H1 (cell line): Measurements from ENCODE around the gene CUX1. TPM values are rescaled to one million over a fixed set of nuclear protein-coding genes. Genes with fewer than 3 reads are reported as not detected.
A peak's percentile ranks its signal among the peaks of the same experiment; 100 is the strongest.

Experiments
- CTCF ChIA-PET: fragments of 300-600 bp; sonication (Branson Sonifier 250); formaldehyde crosslinking; loops from one replicate; lab custom pipeline; 2021; ENCODE audit not compliant: partially characterized antibody; lab: Charles Lee
- POLR2A ChIA-PET: fragments of 300-600 bp; sonication (Branson Sonifier 250); formaldehyde crosslinking; loops from one replicate; lab custom pipeline; 2021; ENCODE audit warnings: inconsistent platforms; ENCODE audit not compliant: partially characterized antibody; lab: Charles Lee
- DNase-seq, 2 experiments: peaks; one replicate each; pipeline versions ENCODE4 v3.0.0 to v3.0.0-alpha.2; 2010 to 2022; ENCODE audit warnings: low spot score in 2 of 2, low read depth in 1 of 2, mixed read lengths in 1 of 2
- FAIRE-seq: peaks from 2 replicates; lab custom pipeline; 2011; peaks lifted over from hg19 to GRCh38; lab: Jason Lieb, UNC
- H2AFZ ChIP-seq: 2 replicates; pipeline ENCODE4 v1.8.1; 2012; ENCODE audit warnings: low read length, inconsistent platforms
- H2AK5ac ChIP-seq: 2 replicates; pipeline ENCODE4 v1.6.1; 2013; ENCODE audit warnings: low read depth, low read length
- H2BK120ac ChIP-seq: replicated peaks from 2 replicates; pipeline ENCODE3; 2013; ENCODE audit warnings: low read depth, low read length, inconsistent platforms
- H2BK12ac ChIP-seq: 2 replicates; pipeline ENCODE4 v1.6.1; 2013; ENCODE audit warnings: low read depth, low read length
- H2BK15ac ChIP-seq: 2 replicates; pipeline ENCODE4 v1.6.1; 2013; ENCODE audit warnings: low read length
- H2BK20ac ChIP-seq: 2 replicates; pipeline ENCODE4 v1.6.1; 2013; ENCODE audit warnings: low read length
- H2BK5ac ChIP-seq: 2 replicates; pipeline ENCODE4 v1.6.1; 2013; ENCODE audit warnings: low read depth, low read length
- H3K14ac ChIP-seq: 2 replicates; pipeline ENCODE4 v1.6.1; 2013; ENCODE audit warnings: inconsistent platforms; ENCODE audit not compliant: insufficient read length
- H3K18ac ChIP-seq: 2 replicates; pipeline ENCODE4 v1.6.1; 2013; ENCODE audit warnings: low read length; ENCODE audit errors: extremely low read depth
- H3K23ac ChIP-seq: 2 replicates; pipeline ENCODE4 v1.6.1; 2013; ENCODE audit warnings: inconsistent platforms; ENCODE audit not compliant: insufficient read length
- H3K23me2 ChIP-seq: 2 replicates; pipeline ENCODE4 v1.6.1; 2013; ENCODE audit warnings: low read depth, low read length
- H3K27ac ChIP-seq: 2 replicates; pipeline ENCODE4 v1.6.1; 2011; ENCODE audit warnings: low read depth, low read length, inconsistent platforms
- H3K27me3 ChIP-seq, 4 experiments: replicated peaks in 1 of 4; 1 replicate in 1 of 4; 2 replicates in 3 of 4; pipeline versions ENCODE4 v1.6.1 to v1.8.1; 2011 to 2013; ENCODE audit warnings: low read length in 3 of 4, mild to moderate bottlenecking in 3 of 4, inconsistent platforms in 2 of 4, mixed read lengths in 2 of 4, moderate library complexity in 1 of 4; ENCODE audit not compliant: control insufficient read depth in 3 of 4, insufficient read depth in 3 of 4; ENCODE audit errors: extremely low read depth in 1 of 4
- H3K36me3 ChIP-seq, 4 experiments: 2 replicates each; pipeline versions ENCODE4 v1.6.1 to v1.8.1; 2011 to 2013; ENCODE audit warnings: mild to moderate bottlenecking in 4 of 4, low read length in 3 of 4, moderate library complexity in 2 of 4, control low read depth in 1 of 4, inconsistent platforms in 1 of 4; ENCODE audit not compliant: insufficient read depth in 4 of 4, control insufficient read depth in 2 of 4
- H3K4ac ChIP-seq: replicated peaks from 2 replicates; pipeline ENCODE3; 2013; ENCODE audit warnings: low read length, low read depth, mixed read lengths, inconsistent platforms; ENCODE audit not compliant: insufficient read length
- H3K4me1 ChIP-seq, 4 experiments: replicated peaks in 1 of 4; 1 replicate in 1 of 4; 2 replicates in 3 of 4; pipeline versions ENCODE4 v1.6.1 to v1.8.1; 2011 to 2013; ENCODE audit warnings: low read length in 3 of 4, inconsistent platforms in 2 of 4, mixed read lengths in 1 of 4; ENCODE audit not compliant: insufficient read depth in 4 of 4, control insufficient read depth in 3 of 4
- H3K4me2 ChIP-seq, 2 experiments: 2 replicates each; pipeline versions ENCODE4 v1.6.1 to v1.8.1; 2011 to 2013; ENCODE audit warnings: low read depth in 2 of 2, low read length in 2 of 2, control low read depth in 1 of 2, inconsistent platforms in 1 of 2, mild to moderate bottlenecking in 1 of 2; ENCODE audit not compliant: insufficient read depth in 1 of 2
- H3K4me3 ChIP-seq, 4 experiments: fragments of 200-600, 300-600 bp in 1 of 4; sonication (generic), shearing (Covaris generic), sonication (Bioruptor Twin) in 1 of 4; 2 replicates each; pipeline versions ENCODE4 v1.5.1 to v1.8.1; 2011 to 2016; ENCODE audit warnings: low read length in 4 of 4, low read depth in 3 of 4, control low read depth in 2 of 4, inconsistent platforms in 2 of 4, mild to moderate bottlenecking in 2 of 4, mixed read lengths in 1 of 4, moderate library complexity in 1 of 4; ENCODE audit not compliant: insufficient read depth in 2 of 4; ENCODE audit errors: extremely low read depth in 1 of 4
- H3K56ac ChIP-seq: replicated peaks from 2 replicates; pipeline ENCODE3; 2013; ENCODE audit warnings: low read depth, mild to moderate bottlenecking, mixed read lengths, low read length, inconsistent platforms; ENCODE audit not compliant: insufficient read length
- H3K79me1 ChIP-seq: 2 replicates; pipeline ENCODE4 v1.6.1; 2013; ENCODE audit warnings: low read depth, low read length, control low read depth
- H3K79me2 ChIP-seq, 2 experiments: 2 replicates each; pipeline versions ENCODE4 v1.6.1 to v1.8.1; 2012 to 2013; ENCODE audit warnings: low read length in 2 of 2, mild to moderate bottlenecking in 2 of 2, inconsistent platforms in 1 of 2; ENCODE audit not compliant: insufficient read depth in 2 of 2, control insufficient read depth in 1 of 2
- H3K9ac ChIP-seq, 4 experiments: replicated peaks in 1 of 4; 1 replicate in 1 of 4; 2 replicates in 3 of 4; pipeline versions ENCODE4 v1.6.1 to v1.8.1; 2011 to 2013; ENCODE audit warnings: low read depth in 3 of 4, low read length in 3 of 4, control low read depth in 2 of 4, mild to moderate bottlenecking in 2 of 4, moderate library complexity in 2 of 4, inconsistent platforms in 1 of 4; ENCODE audit errors: extremely low read depth in 1 of 4
- H3K9me3 ChIP-seq, 2 experiments: 2 replicates each; pipeline versions ENCODE4 v1.6.1 to v1.8.1; 2012 to 2013; ENCODE audit warnings: mild to moderate bottlenecking in 2 of 2, moderate library complexity in 2 of 2, control low read depth in 1 of 2, inconsistent platforms in 1 of 2, low read depth in 1 of 2, low read length in 1 of 2, mixed read lengths in 1 of 2; ENCODE audit not compliant: insufficient read depth in 2 of 2
- H4K20me1 ChIP-seq, 2 experiments: replicated peaks in 1 of 2; 2 replicates each; pipeline versions ENCODE3 to v1.8.1; 2011 to 2013; ENCODE audit warnings: inconsistent platforms in 2 of 2, low read length in 2 of 2, mild to moderate bottlenecking in 1 of 2; ENCODE audit not compliant: insufficient read depth in 2 of 2, control insufficient read depth in 1 of 2
- H4K5ac ChIP-seq: 2 replicates; pipeline ENCODE4 v1.6.1; 2013; ENCODE audit warnings: low read length, low read depth, mixed read lengths, inconsistent platforms; ENCODE audit not compliant: insufficient read length
- H4K8ac ChIP-seq: 2 replicates; pipeline ENCODE4 v1.8.0; 2013; ENCODE audit warnings: mild to moderate bottlenecking, moderate library complexity, low read length, inconsistent platforms; ENCODE audit not compliant: insufficient read depth; ENCODE audit errors: extremely low read depth
- H4K91ac ChIP-seq: replicated peaks from 2 replicates; pipeline ENCODE3; 2013; ENCODE audit warnings: low read length, mixed read lengths, inconsistent platforms; ENCODE audit not compliant: insufficient read length
- GABPA ChIP-seq: IDR thresholded peaks from 2 replicates; pipeline ENCODE4 v1.6.1; 2011; ENCODE audit warnings: mild to moderate bottlenecking, low read length, moderate library complexity, borderline replicate concordance; ENCODE audit not compliant: insufficient read depth
- HDAC6 ChIP-seq: IDR thresholded peaks from one replicate; pipeline ENCODE4 v1.7.1; 2012; ENCODE audit warnings: low read depth, mild to moderate bottlenecking, inconsistent platforms, low read length, moderate library complexity
- NANOG ChIP-seq: IDR thresholded peaks from 2 replicates; pipeline ENCODE4 v1.6.1; 2011; ENCODE audit warnings: low read length, low read depth, mild to moderate bottlenecking, inconsistent platforms; ENCODE audit not compliant: insufficient read depth, poor library complexity, severe bottlenecking
- TCF12 ChIP-seq: IDR thresholded peaks from 2 replicates; pipeline ENCODE4 v1.6.1; 2011; ENCODE audit warnings: low read depth, mild to moderate bottlenecking, low read length
- ZNF274 ChIP-seq: IDR thresholded peaks from 2 replicates; pipeline ENCODE4 v1.7.0; 2012; ENCODE audit warnings: low read length, borderline replicate concordance; ENCODE audit errors: extremely low read depth
- WGBS, 2 experiments: shearing (Covaris generic) in 1 of 2; methylation state at CpG; one replicate each; pipeline versions ENCODE4 v1.1.6 to v1.1.7; 2013 to 2015; ENCODE audit warnings: low lambda C conversion rate in 2 of 2, mixed read lengths in 2 of 2, inconsistent platforms in 1 of 2, low coverage in 1 of 2, missing lambda C conversion rate in 1 of 2; ENCODE audit not compliant: insufficient replicate concordance in 2 of 2, insufficient coverage in 1 of 2, insufficient read length in 1 of 2; ENCODE audit errors: extremely low coverage in 1 of 2, missing lambda C conversion rate in 1 of 2; 5-methylcytosine and 5-hydroxymethylcytosine counted together
- polyA plus RNA-seq, 7 experiments: library from polyadenylated mRNA; depleted of rRNA in 3 of 7; stranded (reverse) in 5 of 7; unstranded in 2 of 7; fragments of >200 nt in 5 of 7; fragments of 200-250 nt in 2 of 7; gene quantifications; 1 replicate in 5 of 7; 2 replicates in 1 of 7; 4 replicates in 1 of 7; pipeline versions ENCODE4 v1.2.1 to v1.2.3, GENCODE V29; 2011 to 2013; ENCODE audit warnings: missing spikeins in 2 of 7, mixed read lengths in 2 of 7
- total RNA-seq: library from RNA; stranded (reverse); fragmentation: NEBNext Ultra II Directional; extraction: Animal tissue kit (Norgen Biotek cat#: 25700); gene quantifications from 2 replicates; pipeline ENCODE4 v1.2.1, GENCODE V29; 2021
- TF ChIP-seq, protein P1 (sequence below), 3 experiments: IDR thresholded peaks; 1 replicate in 2 of 3; 2 replicates in 1 of 3; pipeline versions ENCODE4 v1.5.1 to v1.6.1; 2011; ENCODE audit warnings: low read length in 3 of 3, mild to moderate bottlenecking in 3 of 3, inconsistent platforms in 2 of 3, low read depth in 1 of 3, moderate library complexity in 1 of 3; ENCODE audit not compliant: insufficient read depth in 1 of 3; ENCODE audit errors: control extremely low read depth in 1 of 3
- TF ChIP-seq, protein P2 (sequence below): IDR thresholded peaks from 2 replicates; pipeline ENCODE4 v1.6.1; 2012; ENCODE audit warnings: inconsistent platforms

Gene CUX1
- total and polyA plus RNA-seq, 2 of the 8 experiments (the other 6 are each of a cell fraction or from before 2014, with no cell fraction given) = 21.6 to 65.9 TPM

DNA sequence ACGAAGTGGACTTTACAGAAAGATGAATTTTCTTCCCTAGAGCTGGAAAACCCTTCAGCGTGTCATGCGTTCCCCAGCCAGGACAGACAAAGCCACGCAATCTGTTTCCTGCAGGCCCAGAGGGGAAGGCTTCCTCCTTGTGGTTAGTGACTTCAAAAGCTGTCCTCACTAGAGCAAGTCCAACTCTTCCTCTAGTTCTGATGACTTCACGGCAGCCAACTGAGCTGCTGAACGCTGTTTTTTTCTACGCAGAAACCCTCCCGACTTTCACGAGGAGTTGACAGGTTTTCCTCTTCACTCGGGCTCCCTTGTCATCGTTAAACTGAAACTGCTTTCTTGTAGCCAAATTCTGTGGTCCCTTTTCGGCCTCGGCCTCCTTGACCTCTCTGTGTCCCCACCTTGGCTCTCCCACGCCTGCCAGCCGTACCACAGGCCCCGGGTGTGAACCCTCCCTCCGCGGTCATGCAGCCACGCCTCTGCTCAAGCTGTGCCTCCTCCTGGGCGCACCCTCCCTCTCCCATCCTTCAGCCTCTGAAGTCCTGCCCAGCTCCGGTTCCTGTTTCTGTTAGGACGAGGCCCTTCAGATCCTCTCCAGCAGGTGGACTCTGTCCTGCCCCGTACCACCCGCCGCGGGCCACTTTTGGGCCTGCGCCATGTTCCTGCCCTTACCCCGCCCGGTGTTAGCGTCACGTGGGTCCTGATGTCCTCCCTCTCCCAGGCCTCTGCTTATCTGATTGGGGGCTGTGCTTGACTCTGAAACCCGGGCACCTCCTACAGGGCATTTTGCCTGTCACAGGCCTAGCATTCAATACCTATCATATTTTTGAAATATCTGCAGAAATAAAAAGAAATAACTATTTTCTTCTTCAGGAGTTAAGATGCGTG, 39.3 kb downstream of the CUX1 start:
- Histone ChIP-seq H2BK5ac (peak overlapping the region; percentile 64; the same call in 1 of the 2 replicates), H3K9me3 (no peaks in the 10 kb centered on the region), H3K14ac (no peak overlapping the region), H4K5ac (no peak overlapping the region), H4K91ac (no peak overlapping the region), H3K18ac (no peak overlapping the region), H2AFZ (no peak overlapping the region), H3K56ac (no peak overlapping the region), H3K4me1 (peaks cover 10 to 27% (median 24%) of the 10 kb centered on the region in 4 experiments; a peak in 6 of 7 replicates), H2BK12ac (no peak overlapping the region), H3K27ac (no peak overlapping the region), H2BK15ac (no peak overlapping the region), H3K4ac (no peak overlapping the region), H4K8ac (no peak overlapping the region), H3K4me2 (no peak overlapping the region), H3K23me2 (no peaks in the 10 kb centered on the region), H3K79me1 (peaks cover 10% of the 10 kb centered on the region), H2BK120ac (no peak overlapping the region), H3K9ac (no peak overlapping the region), H2BK20ac (no peak overlapping the region), H3K36me3 (no peaks in the 10 kb centered on the region), H3K79me2 (peaks cover 13 to 95% of the 10 kb centered on the region in 2 experiments), H3K27me3 (no peaks in the 10 kb centered on the region), H3K23ac (no peak overlapping the region), H3K4me3 (no peak overlapping the region), H4K20me1 (peaks cover 7 to 18% of the 10 kb centered on the region in 2 experiments), H2AK5ac (no peak overlapping the region)
- DNase-seq (no peak), FAIRE-seq (no peak)
- CTCF ChIA-PET = interaction anchor here (0.7 to 1.7 kb wide), 12 partner anchors 9 to 208 kb away, joined by 3 to 9 read pairs (median 4); partner anchors contain the start of gene CUX1
- 86% methylated on average over 31 of the region's 33 CpGs; no CpG with 5 or more reads in 1 of the 2 experiments for WGBS, 2 experiments
- POLR2A ChIA-PET = interaction anchor here (0.8 kb wide), 1 partner anchor 13 kb away, joined by 4 read pairs; no protein-coding TSS in a partner anchor
- TF ChIP-seq, protein P1, sequence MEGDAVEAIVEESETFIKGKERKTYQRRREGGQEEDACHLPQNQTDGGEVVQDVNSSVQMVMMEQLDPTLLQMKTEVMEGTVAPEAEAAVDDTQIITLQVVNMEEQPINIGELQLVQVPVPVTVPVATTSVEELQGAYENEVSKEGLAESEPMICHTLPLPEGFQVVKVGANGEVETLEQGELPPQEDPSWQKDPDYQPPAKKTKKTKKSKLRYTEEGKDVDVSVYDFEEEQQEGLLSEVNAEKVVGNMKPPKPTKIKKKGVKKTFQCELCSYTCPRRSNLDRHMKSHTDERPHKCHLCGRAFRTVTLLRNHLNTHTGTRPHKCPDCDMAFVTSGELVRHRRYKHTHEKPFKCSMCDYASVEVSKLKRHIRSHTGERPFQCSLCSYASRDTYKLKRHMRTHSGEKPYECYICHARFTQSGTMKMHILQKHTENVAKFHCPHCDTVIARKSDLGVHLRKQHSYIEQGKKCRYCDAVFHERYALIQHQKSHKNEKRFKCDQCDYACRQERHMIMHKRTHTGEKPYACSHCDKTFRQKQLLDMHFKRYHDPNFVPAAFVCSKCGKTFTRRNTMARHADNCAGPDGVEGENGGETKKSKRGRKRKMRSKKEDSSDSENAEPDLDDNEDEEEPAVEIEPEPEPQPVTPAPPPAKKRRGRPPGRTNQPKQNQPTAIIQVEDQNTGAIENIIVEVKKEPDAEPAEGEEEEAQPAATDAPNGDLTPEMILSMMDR (IDR thresholded peaks at IDR 0.05; ENCODE audit: control extremely low read depth in 1 of 3, insufficient read depth in 1 of 3, low read depth in 1 of 3, low read length in 3 of 3) = peak in 1 of 3 experiments; percentile 34; a peak in 2 of 4 replicates
- TF ChIP-seq NANOG (no peak), GABPA (no peak), TCF12 (no peak), HDAC6 (no peak), ZNF274 (no peak)
- TF ChIP-seq, protein P2, sequence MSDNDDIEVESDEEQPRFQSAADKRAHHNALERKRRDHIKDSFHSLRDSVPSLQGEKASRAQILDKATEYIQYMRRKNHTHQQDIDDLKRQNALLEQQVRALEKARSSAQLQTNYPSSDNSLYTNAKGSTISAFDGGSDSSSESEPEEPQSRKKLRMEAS = no peak; the same call in 1 of the 2 replicates
